Epithelial cell of proximal tubule (primary cell): ENCODE measurements around the gene CHD2. TPM values are rescaled to one million over a fixed set of nuclear protein-coding genes. Genes with fewer than 3 reads are reported as not detected.

Source experiments
- DNase-seq: peaks from one replicate; pipeline ENCODE4 v3.0.0-alpha.2; 2011; ENCODE audit warnings: low read depth
- H3K4me3 ChIP-seq: 2 replicates; pipeline ENCODE4 v1.5.1; 2011; ENCODE audit warnings: low read depth, mild to moderate bottlenecking, low read length
- total RNA-seq: library from RNA; depleted of rRNA; stranded (reverse); fragments of >200 nt; gene quantifications from 2 replicates; pipeline ENCODE4 v1.2.3, GENCODE V29; 2015
- TF ChIP-seq, protein P1 (sequence below): conservative IDR thresholded peaks from 2 replicates; pipeline ENCODE4 v1.5.1; 2012; ENCODE audit warnings: low read depth, mild to moderate bottlenecking, low read length

The CHD2 gene
- total RNA-seq, 1 donor from 2014 or later: 26.5 TPM

GRCh38 chr15:93065641-93066045, 165.5 kb downstream of the CHD2 start:
- TF ChIP-seq, protein P1, sequence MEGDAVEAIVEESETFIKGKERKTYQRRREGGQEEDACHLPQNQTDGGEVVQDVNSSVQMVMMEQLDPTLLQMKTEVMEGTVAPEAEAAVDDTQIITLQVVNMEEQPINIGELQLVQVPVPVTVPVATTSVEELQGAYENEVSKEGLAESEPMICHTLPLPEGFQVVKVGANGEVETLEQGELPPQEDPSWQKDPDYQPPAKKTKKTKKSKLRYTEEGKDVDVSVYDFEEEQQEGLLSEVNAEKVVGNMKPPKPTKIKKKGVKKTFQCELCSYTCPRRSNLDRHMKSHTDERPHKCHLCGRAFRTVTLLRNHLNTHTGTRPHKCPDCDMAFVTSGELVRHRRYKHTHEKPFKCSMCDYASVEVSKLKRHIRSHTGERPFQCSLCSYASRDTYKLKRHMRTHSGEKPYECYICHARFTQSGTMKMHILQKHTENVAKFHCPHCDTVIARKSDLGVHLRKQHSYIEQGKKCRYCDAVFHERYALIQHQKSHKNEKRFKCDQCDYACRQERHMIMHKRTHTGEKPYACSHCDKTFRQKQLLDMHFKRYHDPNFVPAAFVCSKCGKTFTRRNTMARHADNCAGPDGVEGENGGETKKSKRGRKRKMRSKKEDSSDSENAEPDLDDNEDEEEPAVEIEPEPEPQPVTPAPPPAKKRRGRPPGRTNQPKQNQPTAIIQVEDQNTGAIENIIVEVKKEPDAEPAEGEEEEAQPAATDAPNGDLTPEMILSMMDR: no peak

DNA sequence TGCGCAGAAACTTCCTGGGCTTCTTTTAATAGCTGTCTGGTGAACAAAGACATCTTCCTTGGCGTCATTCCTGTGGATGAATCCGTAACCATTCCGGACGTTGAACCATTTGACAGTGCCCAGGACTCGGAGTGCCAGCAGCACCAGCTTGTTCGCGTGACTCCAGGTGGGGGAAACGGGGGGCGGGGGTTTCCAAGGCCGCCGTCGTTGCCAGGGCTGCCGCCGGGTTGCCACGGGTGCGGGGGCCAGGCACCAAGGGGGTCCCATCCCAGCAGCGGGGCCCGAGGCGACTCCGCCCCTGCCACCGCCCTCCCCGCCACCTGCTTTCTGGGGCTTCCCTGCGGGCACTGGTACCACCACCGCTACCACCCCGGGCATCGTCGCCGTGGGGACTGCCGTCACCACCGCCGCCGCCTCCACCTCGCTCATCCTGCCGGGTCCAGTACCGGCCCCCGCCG, 166.1 kb downstream of the CHD2 start:
- DNase-seq: no peak
- no peak overlapping the region for H3K4me3 ChIP-seq
- TF ChIP-seq, protein P1: no peak

More at GRCh38 chr15:93065641-93066045, 165.5 kb downstream of the CHD2 start:
- no peak for DNase-seq
- no peak overlapping the region for H3K4me3 ChIP-seq

- DNase-seq: no peak
- TF ChIP-seq, protein P1: no peak
- no peak overlapping the region for H3K4me3 ChIP-seq
Measured at GRCh38 chr15:93066834-93067648, 166.9 kb downstream of the CHD2 start.

GRCh38 chr15:93067649-93068085, 167.5 kb downstream of the CHD2 start:
- H3K4me3 ChIP-seq: no peak overlapping the region
- DNase-seq: no peak
- TF ChIP-seq, protein P1: no peak

- H3K4me3 ChIP-seq: no peak overlapping the region
- TF ChIP-seq, protein P1: no peak
- DNase-seq: no peak
Measured at GRCh38 chr15:93068581-93069199, 168.6 kb downstream of the CHD2 start.

GRCh38 chr15:93070132-93070531, 170.0 kb downstream of the CHD2 start:
- DNase-seq: no peak
- TF ChIP-seq, protein P1: no peak
- no peak overlapping the region for H3K4me3 ChIP-seq
